Lung (tissue), 12 donors: ENCODE measurements around the gene KIF26A. TPM values are rescaled to one million over a fixed set of nuclear protein-coding genes. Genes with fewer than 3 reads are reported as not detected.

Experiments used
- ATAC-seq: fragments of 200-7000 bp; cut with Tn5 transposase; one replicate; pipeline ENCODE4 v1.9.1; 2020; ENCODE audit warnings: moderate number of reproducible peaks; ENCODE audit not compliant: insufficient read depth, low FRiP score
- DNase-seq, 3 donors: peaks; one replicate each; pipeline ENCODE4 v3.0.0-alpha.2; 2013 to 2017
- H3K27ac ChIP-seq, 2 donors: one replicate each; pipeline ENCODE4 v1.5.1; 2013; ENCODE audit warnings: mild to moderate bottlenecking in 2 of 2, moderate library complexity in 2 of 2, control low read depth in 1 of 2, inconsistent platforms in 1 of 2, low read depth in 1 of 2, low read length in 1 of 2
- H3K27me3 ChIP-seq, 3 donors: one replicate each; pipeline ENCODE4 v1.5.1; 2013; ENCODE audit warnings: low read length in 2 of 3; ENCODE audit not compliant: control insufficient read depth in 3 of 3, insufficient read depth in 3 of 3
- H3K36me3 ChIP-seq, 4 donors: one replicate each; pipeline ENCODE4 v1.5.1; 2013; ENCODE audit warnings: low read length in 4 of 4, mild to moderate bottlenecking in 1 of 4, moderate library complexity in 1 of 4; ENCODE audit not compliant: control insufficient read depth in 4 of 4, insufficient read depth in 4 of 4
- H3K4me1 ChIP-seq, 5 donors: one replicate each; pipeline ENCODE4 v1.5.1; 2013; ENCODE audit warnings: low read length in 5 of 5, mild to moderate bottlenecking in 2 of 5, moderate library complexity in 1 of 5; ENCODE audit not compliant: control insufficient read depth in 5 of 5, insufficient read depth in 5 of 5
- H3K4me3 ChIP-seq: one replicate; pipeline ENCODE4 v1.5.1; 2013; ENCODE audit warnings: mild to moderate bottlenecking, control low read depth, moderate library complexity
- H3K9ac ChIP-seq, 2 donors: one replicate each; pipeline ENCODE4 v1.5.1; 2013; ENCODE audit warnings: low read length in 2 of 2, control low read depth in 1 of 2; ENCODE audit not compliant: insufficient read depth in 1 of 2
- H3K9me3 ChIP-seq, 4 donors: one replicate each; pipeline ENCODE4 v1.5.1; 2013; ENCODE audit warnings: low read length in 3 of 4, mild to moderate bottlenecking in 1 of 4, moderate library complexity in 1 of 4; ENCODE audit not compliant: control insufficient read depth in 4 of 4, insufficient read depth in 3 of 4
- CTCF ChIP-seq: IDR thresholded peaks from 2 replicates; pipeline ENCODE4 v1.5.1; 2012; ENCODE audit warnings: mild to moderate bottlenecking; ENCODE audit errors: control extremely low read depth, extremely low read depth
- WGBS, 2 donors: extraction: QIAGEN DNeasy Blood & Tissue Kit; methylation state at CpG; one replicate each; pipeline ENCODE4 v1.1.7; 2013; 5-methylcytosine and 5-hydroxymethylcytosine counted together
- polyA plus RNA-seq, 2 donors: library from polyadenylated mRNA; stranded (reverse); fragments of 200-250 nt; gene quantifications; one replicate each; pipeline ENCODE4 v1.2.1, GENCODE V29; 2013
- total RNA-seq, 2 donors: library from RNA; depleted of rRNA in 1 of 2; stranded (reverse); fragments of >200 nt in 1 of 2; gene quantifications; one replicate each; pipeline ENCODE4 v1.2.1, GENCODE V29; 2014 to 2021
- donor health status: control.
- donor health status: control.
- donor health status: Bipolar disorder and iron deficiency.
- donor health status: healthy.
- donor health status: DM: yes; HTN: yes; CAD: no.

The KIF26A gene
- total and polyA plus RNA-seq, 4 donors = 2.4 to 11.4 (median 4.5) TPM

- no peaks in the 10 kb centered on the region for H3K27me3 ChIP-seq
- DNase-seq (peak in 1 of 3 donors; percentile 9), ATAC-seq (no peak)
- H3K27ac ChIP-seq = no peak overlapping the region
- 73 to 81% methylated on average over 25 to 26 of the region's 26 CpGs for WGBS, 2 donors
- H3K4me3 ChIP-seq = no peak overlapping the region
- peaks cover 0 to 2% (median 0%) of the 10 kb centered on the region in 4 donors for H3K9me3 ChIP-seq
- TF ChIP-seq CTCF = no peak
- H3K4me1 ChIP-seq = peaks cover 0 to 11% (median 6%) of the 10 kb centered on the region in 5 donors
- no peaks in the 10 kb centered on the region for H3K36me3 ChIP-seq
- H3K9ac ChIP-seq = no peak overlapping the region
Measured at GRCh38 chr14:104099096-104100041, 39.0 kb upstream of the KIF26A start.

GRCh38 chr14:104100171-104101085, 38.0 kb upstream of the KIF26A start:
- Histone ChIP-seq H3K4me1 (peaks cover 0 to 13% (median 6%) of the 10 kb centered on the region in 5 donors), H3K27ac (no peak overlapping the region), H3K36me3 (no peaks in the 10 kb centered on the region), H3K4me3 (no peak overlapping the region), H3K9ac (no peak overlapping the region), H3K9me3 (peaks cover 0 to 2% (median 0%) of the 10 kb centered on the region in 4 donors), H3K27me3 (no peaks in the 10 kb centered on the region)
- no peak for TF ChIP-seq CTCF
- DNase-seq = peak in 1 of 3 donors; percentile 10
- 79 to 88% methylated on average over 23 of the region's 23 CpGs for WGBS, 2 donors
- ATAC-seq = no peak

- WGBS, 2 donors = 60 to 66% methylated on average over 14 to 16 of the region's 16 CpGs
- ATAC-seq (no peak), DNase-seq (peak in 1 of 3 donors; percentile 12)
- H3K27ac ChIP-seq = no peak overlapping the region
- H3K36me3 ChIP-seq = no peaks in the 10 kb centered on the region
- no peak for TF ChIP-seq CTCF
- H3K4me1 ChIP-seq = peaks cover 0 to 18% (median 6%) of the 10 kb centered on the region in 5 donors
- no peak overlapping the region for H3K9ac ChIP-seq
- no peak overlapping the region for H3K4me3 ChIP-seq
- peaks cover 0 to 2% (median 0%) of the 10 kb centered on the region in 4 donors for H3K9me3 ChIP-seq
- H3K27me3 ChIP-seq = no peaks in the 10 kb centered on the region
Measured at GRCh38 chr14:104101086-104101621, 37.2 kb upstream of the KIF26A start.
